Uterus (tissue), 2 donors: Measurements from ENCODE around the gene IMPDH2.
"Not testable (repeated sequence)": the region's sequence is repeated elsewhere in the genome, so short reads cannot be mapped to it uniquely, and the experiment has no call there.

Experiments
- CTCF ChIP-seq, 4 experiments: fragments of 200-600 bp in 2 of 4; fragments of 450-650 bp in 2 of 4; sonication (generic) in 2 of 4; IDR thresholded peaks; one replicate each; pipeline ENCODE4 v1.5.1; 2016 to 2019; ENCODE audit warnings: antibody characterized with exemption in 4 of 4, mild to moderate bottlenecking in 2 of 4, moderate library complexity in 1 of 4
- POLR2A ChIP-seq, 2 donors: fragments of 450-650 bp; IDR thresholded peaks; one replicate each; pipeline ENCODE4 v1.6.1; 2016; ENCODE audit warnings: antibody characterized with exemption in 2 of 2, mild to moderate bottlenecking in 1 of 2, moderate library complexity in 1 of 2

DNA sequence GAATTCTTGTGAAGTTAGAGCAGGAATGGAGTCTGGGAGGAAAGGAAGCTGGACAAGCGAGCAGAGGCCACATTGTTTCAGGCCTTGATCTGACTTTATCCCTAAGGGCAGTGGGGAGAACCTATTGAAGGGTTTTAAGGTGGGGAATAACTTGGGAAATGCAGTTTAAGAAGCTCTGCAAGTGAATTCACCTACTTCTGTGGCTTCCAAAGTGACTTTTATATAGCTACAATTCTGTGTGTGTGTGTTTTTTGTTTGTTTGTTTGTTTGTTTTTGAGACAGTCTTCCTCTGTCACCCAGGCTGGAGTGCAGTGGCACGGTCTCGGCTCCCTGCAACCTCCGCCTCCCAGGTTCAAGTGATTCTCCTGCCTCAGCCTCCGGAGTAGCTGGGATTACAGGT, 20.6 kb downstream of the IMPDH2 start:
- TF ChIP-seq POLR2A, CTCF (IDR thresholded peaks at IDR 0.05): not testable (repeated sequence)
